Trophoblast cell (in vitro differentiated cells and primary cell): Measurements from ENCODE around the gene AQP6.

Experiments used
- DNase-seq, 2 donors: peaks; one replicate each; pipeline ENCODE4 v3.0.0-alpha.2; 2016
- H2AFZ ChIP-seq: 2 replicates; pipeline ENCODE4 v1.6.1; 2013; ENCODE audit warnings: low read length, moderate library complexity, mild to moderate bottlenecking; ENCODE audit not compliant: insufficient read depth, poor library complexity
- H2AK5ac ChIP-seq: 2 replicates; pipeline ENCODE4 v1.6.1; 2013; ENCODE audit warnings: mild to moderate bottlenecking, low read length
- H2BK120ac ChIP-seq: 2 replicates; pipeline ENCODE4 v1.6.1; 2013; ENCODE audit warnings: low read length, mild to moderate bottlenecking, moderate library complexity; ENCODE audit not compliant: insufficient read depth, poor library complexity
- H2BK12ac ChIP-seq: 2 replicates; pipeline ENCODE4 v1.6.1; 2013; ENCODE audit warnings: mild to moderate bottlenecking, low read length, moderate library complexity
- H2BK5ac ChIP-seq: 2 replicates; pipeline ENCODE4 v1.6.1; 2013; ENCODE audit warnings: low read length, low read depth, moderate library complexity, mild to moderate bottlenecking; ENCODE audit not compliant: poor library complexity
- H3K14ac ChIP-seq: 2 replicates; pipeline ENCODE4 v1.6.1; 2013; ENCODE audit warnings: mild to moderate bottlenecking, low read length
- H3K18ac ChIP-seq: 2 replicates; pipeline ENCODE4 v1.6.1; 2013; ENCODE audit warnings: mild to moderate bottlenecking, low read length
- H3K23ac ChIP-seq: 2 replicates; pipeline ENCODE4 v1.6.1; 2013; ENCODE audit warnings: low read length
- H3K27ac ChIP-seq: 2 replicates; pipeline ENCODE4 v1.5.1; 2013; ENCODE audit warnings: low read depth, mild to moderate bottlenecking, inconsistent platforms, low read length, moderate library complexity
- H3K27me3 ChIP-seq: 2 replicates; pipeline ENCODE4 v1.6.1; 2013; ENCODE audit warnings: inconsistent platforms, mild to moderate bottlenecking, low read length, moderate library complexity; ENCODE audit not compliant: insufficient read depth
- H3K36me3 ChIP-seq, 2 experiments: 1 replicate in 1 of 2; 2 replicates in 1 of 2; pipeline ENCODE4 v1.6.1; 2013; ENCODE audit warnings: low read length in 2 of 2, mild to moderate bottlenecking in 2 of 2, moderate library complexity in 1 of 2; ENCODE audit not compliant: insufficient read depth in 2 of 2, control insufficient read depth in 1 of 2
- H3K4ac ChIP-seq: 2 replicates; pipeline ENCODE4 v1.6.1; 2013; ENCODE audit warnings: low read depth, mild to moderate bottlenecking, low read length, moderate library complexity
- H3K4me1 ChIP-seq, 2 experiments: 1 replicate in 1 of 2; 2 replicates in 1 of 2; pipeline ENCODE4 v1.6.1; 2013; ENCODE audit warnings: low read length in 2 of 2, mild to moderate bottlenecking in 2 of 2, moderate library complexity in 1 of 2; ENCODE audit not compliant: insufficient read depth in 2 of 2, control insufficient read depth in 1 of 2
- H3K4me2 ChIP-seq: 2 replicates; pipeline ENCODE4 v1.6.1; 2013; ENCODE audit warnings: inconsistent platforms, mild to moderate bottlenecking, low read length, moderate library complexity
- H3K4me3 ChIP-seq: 2 replicates; pipeline ENCODE4 v1.5.1; 2013; ENCODE audit warnings: mild to moderate bottlenecking, low read depth, low read length, inconsistent platforms
- H3K79me1 ChIP-seq: one replicate; pipeline ENCODE4 v1.6.1; 2013; ENCODE audit warnings: low read length
- H3K79me2 ChIP-seq: 2 replicates; pipeline ENCODE4 v1.6.1; 2013; ENCODE audit warnings: low read length, mild to moderate bottlenecking; ENCODE audit not compliant: control insufficient read depth, insufficient read depth, poor library complexity
- H3K9ac ChIP-seq: 2 replicates; pipeline ENCODE4 v1.6.1; 2013; ENCODE audit warnings: mild to moderate bottlenecking, low read length
- H3K9me3 ChIP-seq: 2 replicates; pipeline ENCODE4 v1.6.1; 2013; ENCODE audit warnings: low read depth, mild to moderate bottlenecking, control low read depth, inconsistent platforms, low read length; ENCODE audit not compliant: insufficient read depth
- H4K12ac ChIP-seq: 2 replicates; pipeline ENCODE4 v1.6.1; 2013; ENCODE audit warnings: low read depth, mild to moderate bottlenecking, low read length, moderate library complexity
- H4K8ac ChIP-seq: 2 replicates; pipeline ENCODE4 v1.6.1; 2013; ENCODE audit warnings: low read depth, mild to moderate bottlenecking, low read length, moderate library complexity
- H4K91ac ChIP-seq: one replicate; pipeline ENCODE4 v1.6.1; 2013; ENCODE audit warnings: low read depth, mild to moderate bottlenecking, low read length, moderate library complexity
- whole genome bisulfite sequencing: extraction: QIAGEN DNeasy Blood & Tissue Kit; methylation state at CpG from one replicate; pipeline ENCODE4 v1.1.7; 2013; ENCODE audit warnings: missing lambda C conversion rate; ENCODE audit not compliant: insufficient read length, insufficient coverage; ENCODE audit errors: extremely low coverage; 5-methylcytosine and 5-hydroxymethylcytosine counted together

AQP6 gene

GRCh38 chr12:50024227-50024626 is 51.5 kb downstream of the AQP6 start:
- H4K12ac ChIP-seq: no peak overlapping the region
- peak overlapping the region; percentile 93 for H3K4ac ChIP-seq
- no peak overlapping the region for H3K23ac ChIP-seq
- no peak overlapping the region for H3K14ac ChIP-seq
- H2BK5ac ChIP-seq: no peak overlapping the region
- no peaks in the 10 kb centered on the region for H3K9me3 ChIP-seq
- no peak overlapping the region for H2AK5ac ChIP-seq
- peaks cover 5% of the 10 kb centered on the region for H3K79me2 ChIP-seq
- no peak overlapping the region for H4K91ac ChIP-seq
- H4K8ac ChIP-seq: no peak overlapping the region
- no peak overlapping the region for H3K4me3 ChIP-seq
- no peak for DNase-seq
- no peak overlapping the region for H3K27ac ChIP-seq
- H3K36me3 ChIP-seq: peaks cover 0 to 2% of the 10 kb centered on the region in 2 experiments
- no peaks in the 10 kb centered on the region for H3K27me3 ChIP-seq
- H3K9ac ChIP-seq: no peak overlapping the region
- H2BK120ac ChIP-seq: no peak overlapping the region
- H3K18ac ChIP-seq: no peak overlapping the region
- peak overlapping the region; percentile 79 for H3K4me2 ChIP-seq
- H3K79me1 ChIP-seq: peaks cover 4% of the 10 kb centered on the region
- no CpG with 5 or more reads among the region's 8 CpGs for WGBS
- H2BK12ac ChIP-seq: no peak overlapping the region
- H2AFZ ChIP-seq: no peak overlapping the region
- H3K4me1 ChIP-seq: peaks cover 0 to 2% of the 10 kb centered on the region in 2 experiments

DNA sequence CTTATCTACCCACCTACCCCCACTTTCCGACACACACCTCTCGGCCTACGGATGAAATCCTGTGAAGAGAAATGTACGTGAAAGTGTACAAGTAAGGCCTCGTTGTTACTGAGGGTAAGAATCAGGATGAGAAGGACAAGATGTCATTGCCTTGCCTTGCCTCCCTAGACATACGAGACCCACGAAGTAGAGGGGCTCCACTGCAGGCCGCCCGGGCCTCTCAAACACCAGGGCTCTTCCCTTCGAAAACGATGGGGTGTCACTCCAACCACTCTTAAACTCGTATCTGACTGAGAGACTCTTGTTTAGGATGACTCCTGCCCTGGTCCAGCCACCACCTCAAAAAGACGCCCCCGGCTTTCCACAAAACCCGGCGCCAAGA is 52.0 kb downstream of the AQP6 start:
- Histone ChIP-seq H4K91ac (peak overlapping the region; percentile 82), H3K18ac (peak overlapping the region; percentile 99), H3K27ac (peak overlapping the region; percentile 73), H3K14ac (peak overlapping the region; percentile 98), H4K8ac (peak overlapping the region; percentile 93), H3K23ac (no peak overlapping the region), H2BK120ac (no peak overlapping the region), H4K12ac (peak overlapping the region; percentile 47), H3K79me1 (peaks cover 4% of the 10 kb centered on the region), H3K79me2 (peaks cover 5% of the 10 kb centered on the region), H3K4me1 (peaks cover 0 to 2% of the 10 kb centered on the region in 2 experiments), H2AFZ (peak overlapping the region; percentile 96), H3K9ac (peak overlapping the region; percentile 83), H3K4ac (peak overlapping the region; percentile 87), H3K9me3 (no peaks in the 10 kb centered on the region), H2BK12ac (no peak overlapping the region), H3K4me2 (peak overlapping the region; percentile 79), H3K27me3 (no peaks in the 10 kb centered on the region), H2BK5ac (peak overlapping the region; percentile 94), H3K36me3 (peaks cover 0 to 2% of the 10 kb centered on the region in 2 experiments), H2AK5ac (peak overlapping the region; percentile 44), H3K4me3 (peak overlapping the region; percentile 94)
- no peak for DNase-seq
- no CpG with 5 or more reads among the region's 16 CpGs for WGBS

DNA sequence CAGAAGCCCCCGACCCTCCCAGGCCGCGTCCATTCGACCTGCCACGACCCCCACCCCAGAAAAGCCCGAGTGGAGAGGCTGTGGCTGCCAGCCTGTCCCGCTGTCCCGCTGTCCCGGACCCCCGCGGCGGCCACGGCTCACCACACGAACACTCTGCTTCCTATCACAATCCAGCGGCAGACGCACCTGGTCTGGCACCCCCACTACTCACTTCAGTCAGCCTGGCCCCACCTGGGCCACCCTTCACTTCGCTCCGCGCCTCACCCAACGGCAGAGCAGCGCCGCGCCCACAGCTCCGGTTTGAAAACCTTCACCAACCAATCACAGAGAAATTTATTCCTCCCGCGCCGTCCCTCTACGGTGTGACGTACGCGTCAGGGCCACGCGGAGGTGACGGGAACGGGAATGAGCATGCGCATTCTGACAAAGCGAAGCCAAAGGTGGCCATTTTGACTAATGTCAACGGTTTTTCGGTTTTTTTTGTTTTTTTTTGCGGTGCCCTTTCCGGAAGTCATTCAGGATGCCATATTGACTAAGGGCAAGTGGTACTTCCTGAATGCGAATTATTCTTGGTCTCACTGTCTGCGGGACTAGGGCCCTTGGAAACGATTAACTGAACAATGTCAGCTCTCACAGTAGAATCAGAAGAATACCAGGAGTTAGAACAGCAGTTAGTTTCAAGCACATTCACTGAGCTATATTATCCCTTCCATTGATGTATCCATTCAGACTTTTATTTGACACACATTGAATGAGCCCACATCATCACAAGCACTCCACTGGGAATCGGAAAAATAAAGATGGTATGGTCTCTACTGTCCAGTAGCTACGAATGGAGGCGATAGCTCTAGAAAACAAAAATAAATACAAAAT is 52.7 kb downstream of the AQP6 start, which contains the start of gene RACGAP1:
RACGAP1 (minus strand) TSS at position 308 of the 873 bp plus-strand sequence. CDS start 8,779 bp downstream, outside the sequence.
- peaks cover 5% of the 10 kb centered on the region for H3K79me2 ChIP-seq
- H4K91ac ChIP-seq: peak within 1 kb of the TSS; percentile 82
- peak within 1 kb of the TSS; percentile 73 for H3K27ac ChIP-seq
- H2BK12ac ChIP-seq: no peak within 1 kb of the TSS
- peak within 1 kb of the TSS; percentile 79 for H3K4me2 ChIP-seq
- peak within 1 kb of the TSS; percentile 93 for H4K8ac ChIP-seq
- peak within 1 kb of the TSS; percentile 94 for H3K4me3 ChIP-seq
- H3K23ac ChIP-seq: no peak within 1 kb of the TSS
- H3K36me3 ChIP-seq: peaks cover 0 to 2% of the 10 kb centered on the region in 2 experiments
- DNase-seq: peak; percentile 98 to 100
- H3K4me1 ChIP-seq: peaks cover 0 to 2% of the 10 kb centered on the region in 2 experiments
- peak within 1 kb of the TSS; percentile 98 for H3K14ac ChIP-seq
- peak within 1 kb of the TSS; percentile 83 for H3K9ac ChIP-seq
- peak within 1 kb of the TSS; percentile 99 for H3K18ac ChIP-seq
- H3K79me1 ChIP-seq: peaks cover 4% of the 10 kb centered on the region
- peak within 1 kb of the TSS; percentile 83 for H2BK120ac ChIP-seq
- peak within 1 kb of the TSS; percentile 89 for H2AK5ac ChIP-seq
- peak within 1 kb of the TSS; percentile 93 for H3K4ac ChIP-seq
- no peaks in the 10 kb centered on the region for H3K27me3 ChIP-seq
- peak within 1 kb of the TSS; percentile 96 for H2AFZ ChIP-seq
- no peaks in the 10 kb centered on the region for H3K9me3 ChIP-seq
- WGBS: no CpG with 5 or more reads among the region's 47 CpGs
- peak within 1 kb of the TSS; percentile 47 for H4K12ac ChIP-seq
- H2BK5ac ChIP-seq: peak within 1 kb of the TSS; percentile 94

DNA sequence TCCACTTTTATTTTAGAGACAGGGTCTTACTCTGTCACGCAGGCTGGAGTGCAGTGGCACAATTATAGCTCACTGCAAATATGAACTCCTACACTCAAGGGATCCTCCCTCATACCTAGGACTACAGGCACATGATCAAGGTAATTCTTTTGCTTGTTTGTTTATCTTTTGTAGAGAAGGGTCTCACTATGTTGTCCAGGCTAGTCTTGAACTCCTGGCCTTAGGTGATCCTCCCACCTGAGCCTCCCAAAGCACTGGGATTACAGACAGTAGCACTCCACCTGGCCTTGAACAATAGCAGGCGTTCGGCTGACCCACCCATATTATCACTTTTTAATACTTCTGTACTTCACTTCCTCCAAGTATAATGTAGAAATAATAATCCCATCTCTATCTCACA is 53.9 kb downstream of the AQP6 start:
- H2BK120ac ChIP-seq: no peak overlapping the region
- H2BK5ac ChIP-seq: no peak overlapping the region
- H3K14ac ChIP-seq: no peak overlapping the region
- peaks cover 0 to 2% of the 10 kb centered on the region in 2 experiments for H3K36me3 ChIP-seq
- no peak overlapping the region for H2AK5ac ChIP-seq
- no CpG with 5 or more reads among the region's 3 CpGs for WGBS
- H3K4me3 ChIP-seq: no peak overlapping the region
- no peak overlapping the region for H3K4ac ChIP-seq
- H3K9me3 ChIP-seq: no peaks in the 10 kb centered on the region
- H3K4me1 ChIP-seq: peaks cover 0 to 2% of the 10 kb centered on the region in 2 experiments
- no peak overlapping the region for H3K9ac ChIP-seq
- H3K79me1 ChIP-seq: peaks cover 4% of the 10 kb centered on the region
- H3K23ac ChIP-seq: no peak overlapping the region
- H2AFZ ChIP-seq: no peak overlapping the region
- H3K27ac ChIP-seq: no peak overlapping the region
- H3K4me2 ChIP-seq: no peak overlapping the region
- no peak overlapping the region for H2BK12ac ChIP-seq
- no peak overlapping the region for H3K18ac ChIP-seq
- H4K8ac ChIP-seq: no peak overlapping the region
- H4K91ac ChIP-seq: no peak overlapping the region
- peaks cover 5% of the 10 kb centered on the region for H3K79me2 ChIP-seq
- no peaks in the 10 kb centered on the region for H3K27me3 ChIP-seq
- no peak overlapping the region for H4K12ac ChIP-seq
- no peak for DNase-seq
